ENCODE data around the gene SON.
"Not testable (repeated sequence)": the region's sequence is repeated elsewhere in the genome, so short reads cannot be mapped to it uniquely, and the experiment has no call there.

Gene SON

DNA sequence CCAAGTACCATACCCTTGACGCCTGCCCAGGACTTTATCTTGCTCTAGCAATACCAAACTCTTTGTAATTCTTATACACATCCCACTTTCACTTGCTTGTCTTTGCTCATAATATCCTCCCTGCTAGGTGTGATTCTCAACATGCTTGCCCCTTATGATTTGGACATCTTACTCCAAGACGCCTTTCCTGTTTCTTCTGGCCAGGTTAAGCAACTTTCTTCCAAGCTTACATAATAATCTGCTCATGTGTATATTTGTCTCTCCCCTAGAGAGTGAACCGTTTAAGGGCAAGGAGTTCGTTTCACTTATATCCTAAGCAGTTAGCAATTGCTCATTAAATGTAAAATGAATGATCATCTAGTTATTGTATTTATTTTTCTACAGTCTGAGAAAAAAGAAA, 76.9 kb downstream of the SON start:
- DNase-seq (ENCODE audit: extremely low read depth, low read depth): no peak
- TF ChIP-seq, protein P1, sequence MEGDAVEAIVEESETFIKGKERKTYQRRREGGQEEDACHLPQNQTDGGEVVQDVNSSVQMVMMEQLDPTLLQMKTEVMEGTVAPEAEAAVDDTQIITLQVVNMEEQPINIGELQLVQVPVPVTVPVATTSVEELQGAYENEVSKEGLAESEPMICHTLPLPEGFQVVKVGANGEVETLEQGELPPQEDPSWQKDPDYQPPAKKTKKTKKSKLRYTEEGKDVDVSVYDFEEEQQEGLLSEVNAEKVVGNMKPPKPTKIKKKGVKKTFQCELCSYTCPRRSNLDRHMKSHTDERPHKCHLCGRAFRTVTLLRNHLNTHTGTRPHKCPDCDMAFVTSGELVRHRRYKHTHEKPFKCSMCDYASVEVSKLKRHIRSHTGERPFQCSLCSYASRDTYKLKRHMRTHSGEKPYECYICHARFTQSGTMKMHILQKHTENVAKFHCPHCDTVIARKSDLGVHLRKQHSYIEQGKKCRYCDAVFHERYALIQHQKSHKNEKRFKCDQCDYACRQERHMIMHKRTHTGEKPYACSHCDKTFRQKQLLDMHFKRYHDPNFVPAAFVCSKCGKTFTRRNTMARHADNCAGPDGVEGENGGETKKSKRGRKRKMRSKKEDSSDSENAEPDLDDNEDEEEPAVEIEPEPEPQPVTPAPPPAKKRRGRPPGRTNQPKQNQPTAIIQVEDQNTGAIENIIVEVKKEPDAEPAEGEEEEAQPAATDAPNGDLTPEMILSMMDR (IDR thresholded peaks at IDR 0.05; ENCODE audit: low read depth, low read length, missing control alignments): no peak

DNA sequence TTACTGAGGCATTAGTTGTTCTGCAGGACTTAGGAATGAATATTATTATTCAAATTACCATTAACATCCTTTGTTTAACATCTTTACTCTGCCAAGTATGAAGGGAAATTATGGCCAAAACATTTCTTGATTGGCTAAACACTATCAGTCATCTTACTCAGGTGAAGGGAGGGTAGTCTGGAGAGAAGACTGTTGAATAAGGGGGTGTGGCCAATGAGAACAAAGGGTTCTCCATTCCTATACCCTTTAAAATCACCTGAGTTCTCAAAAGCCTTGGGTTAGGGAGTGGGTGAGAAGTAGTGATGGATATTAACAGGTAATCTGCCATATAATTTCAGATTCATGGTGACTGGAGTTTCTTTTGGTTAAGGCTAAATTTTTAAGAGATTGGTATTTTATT, 79.4 kb downstream of the SON start:
- no peak for DNase-seq (ENCODE audit: extremely low read depth, low read depth)

More for the DNA sequence above, 76.9 kb downstream of the SON start:
- no peak overlapping the region for H3K4me3 ChIP-seq (replicated peaks; ENCODE audit: low read depth, low read length)

GRCh38 chr21:33626151-33626550, 83.3 kb downstream of the SON start:
- not testable (repeated sequence) for H3K4me3 ChIP-seq (replicated peaks; ENCODE audit: low read depth, low read length); DNase-seq (ENCODE audit: extremely low read depth, low read depth)

More for the DNA sequence above, 79.4 kb downstream of the SON start:
- H3K4me3 ChIP-seq (replicated peaks; ENCODE audit: low read depth, low read length): no peak overlapping the region
- TF ChIP-seq, protein P1 (IDR thresholded peaks at IDR 0.05; ENCODE audit: low read depth, low read length, missing control alignments): no peak

All from HFF-Myc (cell line).